Naive thymus-derived CD4-positive, alpha-beta T cell (primary cell): ENCODE results near the gene UHRF1. TPM values are rescaled to one million over a fixed set of nuclear protein-coding genes. Genes with fewer than 3 reads are reported as not detected.

Experiments used
- ATAC-seq: fragments of 150-1000 bp; cut with Tn5 transposase; 2 replicates; pipeline ENCODE4 v1.10.0; 2021; ENCODE audit warnings: mild to moderate bottlenecking, moderate library complexity
- CTCF ChIA-PET: fragments of 350-600 bp; sonication (Branson Sonifier 250); formaldehyde crosslinking; loops from one replicate; lab custom pipeline; 2021; ENCODE audit warnings: antibody characterized with exemption; lab: Charles Lee
- POLR2A ChIA-PET: fragments of 350-600 bp; sonication (Branson Sonifier 250); formaldehyde crosslinking; loops from one replicate; lab custom pipeline; 2021; ENCODE audit warnings: antibody characterized with exemption, inconsistent platforms; lab: Charles Lee
- DNase-seq, 9 donors: peaks; one replicate each; pipeline versions ENCODE4 v3.0.0 to v3.0.0-alpha.2; 2020 to 2022; ENCODE audit warnings: mixed read lengths in 1 of 9
- H3K27ac ChIP-seq: one replicate; pipeline ENCODE4 v1.7.0; 2013; ENCODE audit warnings: mild to moderate bottlenecking, low read depth, low read length, moderate library complexity
- H3K27me3 ChIP-seq, 2 donors: one replicate each; pipeline ENCODE4 v1.7.0; 2013; ENCODE audit warnings: low read length in 2 of 2, mild to moderate bottlenecking in 2 of 2, moderate library complexity in 2 of 2; ENCODE audit not compliant: control insufficient read depth in 2 of 2, insufficient read depth in 2 of 2
- H3K36me3 ChIP-seq, 3 experiments: 1 replicate in 2 of 3; 2 replicates in 1 of 3; pipeline ENCODE4 v1.7.0; 2013; ENCODE audit warnings: low read length in 3 of 3, mild to moderate bottlenecking in 3 of 3, moderate library complexity in 1 of 3; ENCODE audit not compliant: insufficient read depth in 3 of 3, control insufficient read depth in 2 of 3
- H3K4me1 ChIP-seq, 2 donors: one replicate each; pipeline ENCODE4 v1.7.0; 2013; ENCODE audit warnings: low read length in 2 of 2, mild to moderate bottlenecking in 2 of 2, moderate library complexity in 1 of 2; ENCODE audit not compliant: control insufficient read depth in 2 of 2, insufficient read depth in 2 of 2
- H3K4me3 ChIP-seq: 2 replicates; pipeline ENCODE4 v1.7.0; 2013; ENCODE audit warnings: mild to moderate bottlenecking, low read length
- H3K9me3 ChIP-seq, 3 experiments: 1 replicate in 2 of 3; 2 replicates in 1 of 3; pipeline ENCODE4 v1.7.0; 2013; ENCODE audit warnings: low read length in 3 of 3; ENCODE audit not compliant: control insufficient read depth in 2 of 3
- H3K27ac Mint-ChIP-seq, 9 donors: one replicate each; pipeline ENCODE4 v1.8.0; 2020 to 2022; ENCODE audit warnings: mixed read lengths in 9 of 9, mild to moderate bottlenecking in 8 of 9, moderate library complexity in 5 of 9, inconsistent platforms in 2 of 9
- H3K27me3 Mint-ChIP-seq, 5 donors: one replicate each; pipeline ENCODE4 v1.8.0; 2021 to 2022; ENCODE audit warnings: mixed read lengths in 5 of 5, mild to moderate bottlenecking in 1 of 5
- H3K36me3 Mint-ChIP-seq, 5 donors: one replicate each; pipeline ENCODE4 v1.8.0; 2020 to 2022; ENCODE audit warnings: mixed read lengths in 5 of 5, mild to moderate bottlenecking in 3 of 5, inconsistent platforms in 1 of 5
- H3K4me1 Mint-ChIP-seq, 7 donors: one replicate each; pipeline ENCODE4 v1.8.0; 2020 to 2022; ENCODE audit warnings: mixed read lengths in 7 of 7, mild to moderate bottlenecking in 3 of 7, inconsistent platforms in 1 of 7
- H3K4me3 Mint-ChIP-seq, 10 donors: one replicate each; pipeline ENCODE4 v1.8.0; 2020 to 2022; ENCODE audit warnings: mild to moderate bottlenecking in 10 of 10, mixed read lengths in 10 of 10, moderate library complexity in 6 of 10, inconsistent platforms in 2 of 10
- H3K9me3 Mint-ChIP-seq, 11 donors: one replicate each; pipeline ENCODE4 v1.8.0; 2020 to 2022; ENCODE audit warnings: mixed read lengths in 11 of 11, mild to moderate bottlenecking in 4 of 11, inconsistent platforms in 1 of 11, moderate library complexity in 1 of 11
- intact Hi-C, 2 donors: fragments of 100-400 bp; cut with micrococcal nuclease; formaldehyde crosslinking; loops; one replicate each; pipeline ENCODE4 v1.15.1; 2023
- microRNA-seq: library from miRNA; unstranded; fragments of <30 nt; microRNA quantifications from one replicate; pipeline ENCODE4 v1.2.0, GENCODE V29; 2022; ENCODE audit warnings: borderline microRNAs expressed
- polyA plus RNA-seq, 2 donors: library from polyadenylated mRNA; unstranded; fragments of 300-500 nt; fragmentation: Illumina TruSeq; gene quantifications; one replicate each; pipeline ENCODE4 v1.2.3, GENCODE V29; 2021
- total RNA-seq, 6 experiments: library from RNA in 5 of 6; stranded (reverse) in 5 of 6; gene quantifications; 1 replicate in 5 of 6; 2 replicates in 1 of 6; pipeline ENCODE4 v1.2.3 and lab custom pipeline; 2021 to 2026

UHRF1 gene
- total and polyA plus RNA-seq, 7 experiments from 2014 or later, result 0.06 to 94.0 (median 0.11) TPM

DNA sequence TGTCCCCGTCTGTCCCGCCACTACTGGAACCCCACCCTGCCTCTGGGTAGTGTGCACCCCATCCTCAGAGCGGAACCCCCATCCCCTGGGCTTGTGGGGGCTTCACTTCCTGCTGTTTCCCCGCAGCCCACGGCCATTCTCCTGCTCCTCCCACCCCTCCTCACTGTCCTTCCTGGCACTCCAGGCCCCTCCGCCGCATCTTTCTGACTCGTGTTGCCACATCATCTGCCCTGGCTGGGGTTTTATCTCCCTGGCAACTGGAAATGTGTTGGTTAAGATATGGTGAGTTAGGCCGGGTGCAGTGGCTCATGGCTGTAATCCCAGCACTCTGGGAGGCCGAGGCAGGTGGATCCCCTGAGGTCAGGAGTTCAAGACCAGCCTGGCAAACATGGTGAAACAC lies 96.9 kb downstream of the UHRF1 start:
- ChIA-PET POLR2A (no interaction called here), CTCF (no interaction called here)
- no peak overlapping the region for H3K4me3 ChIP-seq

DNA sequence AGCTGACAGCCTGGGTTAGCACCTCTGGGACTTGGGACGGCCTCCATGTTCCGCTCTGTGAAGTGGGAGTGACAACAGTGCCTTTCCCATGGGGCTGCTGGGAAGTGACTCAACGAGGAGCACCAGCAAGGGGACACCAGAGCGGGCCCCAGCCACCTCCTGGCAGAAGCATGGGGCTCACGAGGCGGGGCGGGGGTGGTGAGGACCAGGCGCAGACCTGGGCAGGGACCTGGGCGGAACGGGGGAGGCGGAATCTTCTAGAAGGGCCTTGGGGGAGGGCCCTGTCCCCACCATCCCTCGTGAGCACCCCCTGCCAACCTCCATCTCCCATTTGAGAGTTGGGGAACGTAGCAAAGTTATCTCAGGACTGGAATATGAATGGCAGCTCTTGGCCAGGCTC lies 97.5 kb downstream of the UHRF1 start:
- H3K4me3 Mint-ChIP-seq, result no peak overlapping the region
- ATAC-seq (no peak), DNase-seq (no peak)
- ChIA-PET POLR2A (no interaction called here), CTCF (no interaction called here)
- no peaks in the 10 kb centered on the region for H3K9me3 ChIP-seq
- peaks cover 0 to 39% (median 18%) of the 10 kb centered on the region in 5 donors for H3K36me3 Mint-ChIP-seq
- no peak overlapping the region for H3K27ac Mint-ChIP-seq
- no peaks in the 10 kb centered on the region for H3K27me3 Mint-ChIP-seq
- no peak overlapping the region for H3K27ac ChIP-seq
- peaks cover 8 to 26% (median 13%) of the 10 kb centered on the region in 7 donors for H3K4me1 Mint-ChIP-seq
- peaks cover 0 to 15% (median 4%) of the 10 kb centered on the region in 11 donors for H3K9me3 Mint-ChIP-seq
- H3K36me3 ChIP-seq, result no peaks in the 10 kb centered on the region
- no peaks in the 10 kb centered on the region for H3K4me1 ChIP-seq
- intact Hi-C loops, result no loop called here
- H3K4me3 ChIP-seq, result no peak overlapping the region
- H3K27me3 ChIP-seq, result no peaks in the 10 kb centered on the region

More for the DNA sequence above, 96.9 kb downstream of the UHRF1 start:
- Mint-ChIP-seq H3K4me3 (no peak overlapping the region), H3K27me3 (no peaks in the 10 kb centered on the region), H3K36me3 (peaks cover 0 to 43% (median 21%) of the 10 kb centered on the region in 5 donors), H3K27ac (no peak overlapping the region), H3K9me3 (peaks cover 0 to 15% (median 4%) of the 10 kb centered on the region in 11 donors), H3K4me1 (peaks cover 12 to 30% (median 19%) of the 10 kb centered on the region in 7 donors)
- DNase-seq (no peak), ATAC-seq (no peak)
- H3K27ac ChIP-seq, result no peak overlapping the region
- no peaks in the 10 kb centered on the region for H3K9me3 ChIP-seq
- intact Hi-C loops, result no loop called here
- no peaks in the 10 kb centered on the region for H3K36me3 ChIP-seq
- H3K27me3 ChIP-seq, result no peaks in the 10 kb centered on the region
- H3K4me1 ChIP-seq, result no peaks in the 10 kb centered on the region

Small RNA genes within 50 kb of the gene (microRNA-seq; reads per million reads assigned to microRNA genes)
- not detected for gene MIR4747

Other genes with a start within 250 kb of the UHRF1 start
- gene MYDGF, start 239.2 kb upstream of the UHRF1 start, total RNA-seq, result 10 to 100 TPM; 28.1 to 81.0 (median 32.1) TPM
- gene MYDGF, start 239.2 kb upstream of the UHRF1 start, polyA plus RNA-seq, result 100 to 1,000 TPM; 101 to 105 TPM
- 10 to 100 TPM; 71.2 to 90.7 (median 81.4) TPM for gene DPP9, start 185.7 kb upstream of the UHRF1 start, total RNA-seq
- gene DPP9, start 185.7 kb upstream of the UHRF1 start, polyA plus RNA-seq, result 10 to 100 TPM; 16.4 to 32.9 TPM
- 10 to 100 TPM; 10.2 to 17.2 (median 14.4) TPM for gene FEM1A, start 117.8 kb upstream of the UHRF1 start, total RNA-seq
- gene FEM1A, start 117.8 kb upstream of the UHRF1 start, polyA plus RNA-seq, result 1 to 10 TPM; 2.4 to 6.3 TPM
- 10 to 100 TPM; 12.5 to 28.4 (median 16.5) TPM for gene TICAM1, start 77.8 kb upstream of the UHRF1 start, total RNA-seq
- 10 to 100 TPM in 1 of 2 donors, 1 to 10 TPM in 1; 3.8 to 14.3 TPM for gene TICAM1, start 77.8 kb upstream of the UHRF1 start, polyA plus RNA-seq
- gene PLIN3, start 41.8 kb upstream of the UHRF1 start, total RNA-seq, result 10 to 100 TPM; 12.8 to 38.2 (median 32.0) TPM
- 10 to 100 TPM; 22.1 to 33.1 TPM for gene PLIN3, start 41.8 kb upstream of the UHRF1 start, polyA plus RNA-seq
- 10 to 100 TPM in 3 of 5 experiments, 1 to 10 TPM in 2; 2.7 to 28.6 (median 13.6) TPM for gene ARRDC5, start 6.6 kb upstream of the UHRF1 start, total RNA-seq
- gene ARRDC5, start 6.6 kb upstream of the UHRF1 start, polyA plus RNA-seq, result 1 to 10 TPM; 3.3 to 4.3 TPM
- 10 to 100 TPM; 45.8 to 78.0 (median 65.8) TPM for gene KDM4B, start 59.6 kb downstream of the UHRF1 start, total RNA-seq
- 10 to 100 TPM in 1 of 2 donors, 1 to 10 TPM in 1; 8.1 to 15.6 TPM for gene KDM4B, start 59.6 kb downstream of the UHRF1 start, polyA plus RNA-seq